Vagina (tissue), 2 donors: Measurements from ENCODE around the gene SPON1. TPM values are rescaled to one million over a fixed set of nuclear protein-coding genes. Genes with fewer than 3 reads are reported as not detected.

Source experiments
- DNase-seq, 2 donors: peaks; one replicate each; pipeline ENCODE4 v3.0.0-alpha.2; 2017; ENCODE audit errors: extremely low spot score in 2 of 2
- H3K27ac ChIP-seq: fragments of 200-600 bp; sonication (generic); one replicate; pipeline ENCODE4 v1.5.1; 2019
- H3K27me3 ChIP-seq: fragments of 200-600 bp; sonication (generic); one replicate; pipeline ENCODE4 v1.5.1; 2019
- H3K36me3 ChIP-seq, 2 donors: fragments of 200-600 bp; sonication (generic); one replicate each; pipeline ENCODE4 v1.5.1; 2017 to 2019
- H3K4me1 ChIP-seq: fragments of 200-600 bp; sonication (generic); one replicate; pipeline ENCODE4 v1.5.1; 2019
- H3K4me3 ChIP-seq, 2 donors: fragments of 200-600 bp; sonication (generic); 1 replicate in 1 of 2; 2 replicates in 1 of 2; pipeline ENCODE4 v1.5.1; 2016 to 2019
- H3K9me3 ChIP-seq: fragments of 200-600 bp; sonication (generic); one replicate; pipeline ENCODE4 v1.5.1; 2019
- POLR2A ChIP-seq, 2 donors: fragments of 450-650 bp; IDR thresholded peaks; one replicate each; pipeline ENCODE4 v1.6.1; 2017; ENCODE audit warnings: antibody characterized with exemption in 2 of 2, mild to moderate bottlenecking in 2 of 2, moderate library complexity in 2 of 2
- POLR2AphosphoS5 ChIP-seq, 2 donors: sonication (generic); formaldehyde crosslinking; IDR thresholded peaks; one replicate each; pipeline ENCODE4 v1.9.0; 2017; ENCODE audit warnings: antibody characterized with exemption in 2 of 2, mild to moderate bottlenecking in 2 of 2, low read depth in 1 of 2; ENCODE audit not compliant: insufficient read depth in 1 of 2
- intact Hi-C: fragments of 100-400 bp; cut with DNase I; formaldehyde crosslinking; loops from one replicate; pipeline ENCODE4 v1.15.1; 2023
- small RNA-seq: library from RNA; depleted of rRNA; stranded (forward); fragments of <200 nt; gene quantifications from one replicate; pipeline ENCODE3, GENCODE V24; 2016
- total RNA-seq: library from RNA; depleted of rRNA; stranded (reverse); fragments of >200 nt; gene quantifications from one replicate; pipeline ENCODE4 v1.2.3, GENCODE V29; 2016
- TF ChIP-seq, protein P1 (sequence below), 3 experiments: fragments of 450-650 bp in 2 of 3; fragments of 200-600 bp in 1 of 3; sonication (generic) in 1 of 3; IDR thresholded peaks; one replicate each; pipeline ENCODE4 v1.5.1; 2017 to 2019; ENCODE audit warnings: antibody characterized with exemption in 3 of 3, mild to moderate bottlenecking in 2 of 3, moderate library complexity in 2 of 3

SPON1 gene
- total RNA-seq, 1 donor from 2014 or later, result 31.7 TPM

DNA sequence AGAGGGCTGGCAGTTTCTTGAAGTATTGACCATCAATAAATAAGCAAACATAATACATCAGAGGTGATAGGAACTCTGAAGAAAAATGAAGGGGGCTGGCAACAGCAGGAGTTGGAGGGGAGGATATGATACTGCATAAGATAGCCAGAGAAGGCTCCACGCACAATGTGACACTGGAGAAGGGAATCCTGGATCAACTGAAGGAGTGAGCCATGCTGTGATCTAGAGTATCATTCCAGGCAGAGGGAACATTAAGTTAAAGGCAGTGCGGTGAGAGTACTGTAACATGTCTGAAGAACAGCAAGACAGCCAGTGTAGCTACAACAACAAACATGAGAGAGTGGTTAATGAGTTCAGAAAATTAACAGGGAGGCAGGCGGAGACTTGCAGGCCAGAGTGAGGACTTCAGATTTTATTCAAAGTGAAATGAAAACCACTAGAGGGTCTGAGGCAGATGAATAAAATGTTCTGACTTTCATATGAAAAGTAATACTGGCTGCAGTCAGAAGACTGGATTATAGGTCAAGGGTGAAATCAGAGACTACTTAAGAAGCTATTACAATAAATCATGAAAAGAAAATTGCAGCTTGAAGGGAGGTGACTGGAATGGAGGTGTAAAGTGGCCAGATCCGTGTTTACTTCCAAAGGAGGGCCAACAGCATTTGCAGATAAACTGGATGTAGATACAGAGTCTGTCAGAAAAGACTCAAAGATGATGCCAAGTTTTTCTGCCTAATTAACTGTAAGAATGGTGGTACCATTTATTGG, 347.1 kb downstream of the SPON1 start:
- Histone ChIP-seq H3K27me3 (no peaks in the 10 kb centered on the region), H3K36me3 (no peaks in the 10 kb centered on the region), H3K27ac (no peak overlapping the region), H3K4me3 (no peak overlapping the region), H3K4me1 (peaks cover 45% of the 10 kb centered on the region), H3K9me3 (no peaks in the 10 kb centered on the region)
- DNase-seq, result no peak
- intact Hi-C loops, result no loop called here
- no peak for TF ChIP-seq POLR2A (IDR thresholded peaks at IDR 0.05)
- TF ChIP-seq POLR2AphosphoS5 (IDR thresholded peaks at IDR 0.05; ENCODE audit: insufficient read depth in 1 of 2, low read depth in 1 of 2), result no peak
- TF ChIP-seq, protein P1, sequence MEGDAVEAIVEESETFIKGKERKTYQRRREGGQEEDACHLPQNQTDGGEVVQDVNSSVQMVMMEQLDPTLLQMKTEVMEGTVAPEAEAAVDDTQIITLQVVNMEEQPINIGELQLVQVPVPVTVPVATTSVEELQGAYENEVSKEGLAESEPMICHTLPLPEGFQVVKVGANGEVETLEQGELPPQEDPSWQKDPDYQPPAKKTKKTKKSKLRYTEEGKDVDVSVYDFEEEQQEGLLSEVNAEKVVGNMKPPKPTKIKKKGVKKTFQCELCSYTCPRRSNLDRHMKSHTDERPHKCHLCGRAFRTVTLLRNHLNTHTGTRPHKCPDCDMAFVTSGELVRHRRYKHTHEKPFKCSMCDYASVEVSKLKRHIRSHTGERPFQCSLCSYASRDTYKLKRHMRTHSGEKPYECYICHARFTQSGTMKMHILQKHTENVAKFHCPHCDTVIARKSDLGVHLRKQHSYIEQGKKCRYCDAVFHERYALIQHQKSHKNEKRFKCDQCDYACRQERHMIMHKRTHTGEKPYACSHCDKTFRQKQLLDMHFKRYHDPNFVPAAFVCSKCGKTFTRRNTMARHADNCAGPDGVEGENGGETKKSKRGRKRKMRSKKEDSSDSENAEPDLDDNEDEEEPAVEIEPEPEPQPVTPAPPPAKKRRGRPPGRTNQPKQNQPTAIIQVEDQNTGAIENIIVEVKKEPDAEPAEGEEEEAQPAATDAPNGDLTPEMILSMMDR (IDR thresholded peaks at IDR 0.05), result no peak

DNA sequence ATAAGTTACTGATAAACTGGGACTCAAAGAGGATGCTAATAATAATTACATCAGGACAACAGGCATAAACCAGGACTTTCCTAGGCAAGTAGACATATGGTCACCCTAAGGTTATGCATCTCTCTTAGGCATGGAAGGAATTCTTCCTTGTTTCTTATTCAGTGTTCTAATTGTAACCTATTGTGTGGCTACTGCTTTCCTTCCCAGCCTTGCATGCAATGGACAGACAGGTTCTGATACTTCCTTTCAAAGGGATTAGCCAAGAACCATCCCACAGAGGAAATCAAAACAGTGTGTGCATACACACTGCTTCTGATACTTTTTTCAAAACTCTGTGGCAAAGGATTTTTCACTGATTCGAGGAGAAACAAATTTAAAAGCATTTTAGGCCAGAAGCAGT, 348.2 kb downstream of the SPON1 start:
- intact Hi-C loops, result no loop called here
- no peak for DNase-seq
- Histone ChIP-seq H3K4me1 (peaks cover 45% of the 10 kb centered on the region), H3K36me3 (no peaks in the 10 kb centered on the region), H3K4me3 (no peak overlapping the region), H3K27ac (no peak overlapping the region), H3K27me3 (no peaks in the 10 kb centered on the region), H3K9me3 (no peaks in the 10 kb centered on the region)
- TF ChIP-seq POLR2A (IDR thresholded peaks at IDR 0.05) (no peak), POLR2AphosphoS5 (IDR thresholded peaks at IDR 0.05; ENCODE audit: insufficient read depth in 1 of 2, low read depth in 1 of 2) (no peak)

DNA sequence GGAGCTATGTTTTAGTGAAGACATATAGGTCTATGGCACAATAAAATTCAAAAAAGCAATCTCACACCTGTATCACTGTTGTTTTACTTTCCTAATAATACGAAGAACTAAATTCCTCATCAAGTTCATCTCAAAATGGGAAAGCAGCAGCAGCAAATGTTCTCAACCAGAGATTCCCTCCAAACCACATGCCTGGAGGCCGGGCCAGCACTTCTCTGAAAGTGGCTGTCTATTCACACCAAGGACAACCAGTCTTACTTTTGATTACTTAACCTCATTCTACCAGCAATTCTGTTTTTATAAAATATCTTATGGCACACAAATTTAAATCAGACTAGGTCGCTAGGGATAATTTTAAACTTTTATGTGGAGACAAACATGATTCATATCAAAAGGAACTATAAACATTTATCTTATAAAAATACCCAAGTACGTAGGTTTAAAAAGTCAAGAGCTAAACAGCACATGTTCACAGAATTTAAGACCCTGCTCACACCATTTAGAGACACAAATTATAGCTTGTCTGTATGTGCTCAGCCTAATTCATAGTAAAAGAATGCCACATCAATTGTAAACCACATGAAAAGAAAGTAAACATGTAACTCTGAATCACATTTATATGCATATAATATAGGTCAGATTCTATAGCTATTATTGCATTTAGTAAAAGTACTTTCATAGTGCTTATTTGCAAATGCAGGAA, 350.4 kb downstream of the SPON1 start:
- no peak overlapping the region for H3K4me3 ChIP-seq
- no peaks in the 10 kb centered on the region for H3K27me3 ChIP-seq
- H3K4me1 ChIP-seq, result peaks cover 49% of the 10 kb centered on the region
- H3K27ac ChIP-seq, result no peak overlapping the region
- TF ChIP-seq POLR2AphosphoS5 (IDR thresholded peaks at IDR 0.05; ENCODE audit: insufficient read depth in 1 of 2, low read depth in 1 of 2), result no peak
- TF ChIP-seq, protein P1 (IDR thresholded peaks at IDR 0.05), result no peak
- TF ChIP-seq POLR2A (IDR thresholded peaks at IDR 0.05), result no peak
- no peaks in the 10 kb centered on the region for H3K36me3 ChIP-seq
- H3K9me3 ChIP-seq, result no peaks in the 10 kb centered on the region
- DNase-seq, result no peak
- intact Hi-C loops, result no loop called here

DNA sequence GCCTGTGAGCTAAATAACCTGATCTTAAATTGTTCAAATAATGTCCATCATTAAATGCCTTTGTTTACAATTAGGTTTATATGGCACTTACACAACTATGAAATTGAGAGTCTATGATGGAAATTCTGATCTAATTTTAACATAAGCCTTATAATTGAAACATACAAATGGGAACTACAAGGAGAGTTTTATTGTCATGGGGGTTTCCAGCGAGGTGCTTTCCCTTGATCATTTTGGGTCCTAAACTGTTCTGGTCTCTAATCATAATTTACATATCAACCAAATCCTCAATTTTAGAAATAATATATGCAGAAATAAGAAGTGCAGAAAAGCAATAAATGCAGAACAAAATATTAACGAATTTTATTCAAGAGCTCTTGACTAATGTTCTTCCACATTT, 351.6 kb downstream of the SPON1 start:
- TF ChIP-seq POLR2AphosphoS5 (IDR thresholded peaks at IDR 0.05; ENCODE audit: insufficient read depth in 1 of 2, low read depth in 1 of 2) (no peak), POLR2A (IDR thresholded peaks at IDR 0.05) (no peak)
- TF ChIP-seq, protein P1 (IDR thresholded peaks at IDR 0.05), result no peak
- H3K9me3 ChIP-seq, result no peaks in the 10 kb centered on the region
- H3K4me3 ChIP-seq, result no peak overlapping the region
- intact Hi-C loops, result no loop called here
- no peak overlapping the region for H3K27ac ChIP-seq
- no peaks in the 10 kb centered on the region for H3K36me3 ChIP-seq
- no peak for DNase-seq
- H3K27me3 ChIP-seq, result no peaks in the 10 kb centered on the region
- H3K4me1 ChIP-seq, result peaks cover 46% of the 10 kb centered on the region

DNA sequence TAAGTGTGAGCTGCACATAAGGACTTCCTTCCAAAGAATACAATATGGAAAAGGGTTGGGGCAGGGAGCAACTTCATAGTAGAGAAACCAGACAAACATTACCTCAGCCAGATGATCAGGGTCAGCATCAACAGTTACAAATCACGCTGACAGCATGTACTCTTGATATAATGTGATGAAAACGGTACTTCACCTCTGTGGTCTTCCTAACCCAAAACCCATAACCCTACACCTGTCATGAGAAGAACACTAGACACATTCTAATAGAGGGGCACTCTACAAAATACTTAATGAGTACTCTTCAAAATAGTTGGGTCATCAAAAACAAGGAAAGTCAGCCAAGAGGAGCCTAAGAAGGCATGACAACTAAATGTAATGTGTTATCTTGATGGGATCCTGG, 352.6 kb downstream of the SPON1 start:
- peaks cover 36% of the 10 kb centered on the region for H3K4me1 ChIP-seq
- TF ChIP-seq, protein P1 (IDR thresholded peaks at IDR 0.05), result no peak
- TF ChIP-seq POLR2AphosphoS5 (IDR thresholded peaks at IDR 0.05; ENCODE audit: insufficient read depth in 1 of 2, low read depth in 1 of 2), result no peak
- no peak for TF ChIP-seq POLR2A (IDR thresholded peaks at IDR 0.05)
- H3K36me3 ChIP-seq, result no peaks in the 10 kb centered on the region
- DNase-seq, result no peak
- H3K9me3 ChIP-seq, result no peaks in the 10 kb centered on the region
- intact Hi-C loops, result no loop called here
- no peak overlapping the region for H3K4me3 ChIP-seq
- H3K27me3 ChIP-seq, result no peaks in the 10 kb centered on the region
- no peak overlapping the region for H3K27ac ChIP-seq

Small RNA genes lying within 50 kb of the gene (small RNA-seq; reads per million reads assigned to genes)
- gene RNA5SP332, result not detected
